IMR-90 (cell line): Measurements from ENCODE around the gene COL4A2. TPM values are rescaled to one million over a fixed set of nuclear protein-coding genes. Genes with fewer than 3 reads are reported as not detected.

ENCODE experiments used
- ATAC-seq: fragments of 200-7000 bp; cut with Tn5 transposase; 2 replicates; pipeline ENCODE4 v1.9.1; 2020; ENCODE audit warnings: low read depth, mild to moderate bottlenecking, moderate library complexity
- BruUV-seq: library from RNA; stranded (reverse); fragments of 400-500 nt; replicated peaks from 2 replicates; lab custom pipeline; 2021; lab: Mats Ljungman, UMichigan
- CTCF ChIA-PET: fragments of 300-600 bp; formaldehyde crosslinking; extraction: SDS; loops from one replicate; lab custom pipeline; 2021; ENCODE audit warnings: antibody characterized with exemption; lab: Yijun Ruan, JAX
- POLR2A ChIA-PET: fragments of 300-600 bp; sonication (Branson Sonifier 250); formaldehyde crosslinking; loops from one replicate; lab custom pipeline; 2022; ENCODE audit warnings: antibody characterized with exemption; ENCODE audit not compliant: unreplicated experiment; lab: Charles Lee
- DNase-seq: peaks from one replicate; pipeline ENCODE4 v3.0.0; 2013
- H2AFZ ChIP-seq: replicated peaks from 2 replicates; pipeline ENCODE3; 2013; ENCODE audit warnings: low read length, mild to moderate bottlenecking; ENCODE audit not compliant: poor library complexity
- H2AK5ac ChIP-seq: 2 replicates; pipeline ENCODE4 v1.6.1; 2013; ENCODE audit warnings: low read depth, low read length, inconsistent platforms
- H2AK9ac ChIP-seq: replicated peaks from 2 replicates; pipeline ENCODE3; 2013; ENCODE audit warnings: mild to moderate bottlenecking, low read depth, low read length, moderate library complexity; ENCODE audit not compliant: poor library complexity
- H2BK120ac ChIP-seq: 2 replicates; pipeline ENCODE4 v1.6.1; 2013; ENCODE audit warnings: low read depth, low read length, inconsistent platforms
- H2BK15ac ChIP-seq: 3 replicates; pipeline ENCODE4 v1.6.1; 2013; ENCODE audit warnings: low read depth, low read length, inconsistent platforms
- H2BK20ac ChIP-seq: 2 replicates; pipeline ENCODE4 v1.6.1; 2013; ENCODE audit warnings: low read depth, mild to moderate bottlenecking, inconsistent platforms, low read length, moderate library complexity
- H2BK5ac ChIP-seq: 2 replicates; pipeline ENCODE4 v1.6.1; 2013; ENCODE audit warnings: mild to moderate bottlenecking, low read depth, low read length, inconsistent platforms; ENCODE audit not compliant: poor library complexity, severe bottlenecking
- H3K14ac ChIP-seq: replicated peaks from 2 replicates; pipeline ENCODE4 v1.6.1; 2013; ENCODE audit warnings: low read depth, low read length, inconsistent platforms
- H3K18ac ChIP-seq: 2 replicates; pipeline ENCODE4 v1.6.1; 2013; ENCODE audit warnings: low read depth, low read length, control low read depth
- H3K23ac ChIP-seq: 2 replicates; pipeline ENCODE4 v1.6.1; 2013; ENCODE audit warnings: low read depth, low read length, inconsistent platforms
- H3K27ac ChIP-seq: 2 replicates; pipeline ENCODE4 v1.5.1; 2013; ENCODE audit warnings: mild to moderate bottlenecking, control low read depth, low read length; ENCODE audit not compliant: insufficient read depth
- H3K27me3 ChIP-seq: 2 replicates; pipeline ENCODE4 v1.6.1; 2013; ENCODE audit warnings: low read length; ENCODE audit not compliant: control insufficient read depth, insufficient read depth
- H3K36me3 ChIP-seq: 2 replicates; pipeline ENCODE4 v1.6.1; 2013; ENCODE audit warnings: low read length, mixed read lengths; ENCODE audit not compliant: control insufficient read depth, insufficient read depth
- H3K4ac ChIP-seq: 2 replicates; pipeline ENCODE4 v1.6.1; 2013; ENCODE audit warnings: low read depth, low read length, inconsistent platforms
- H3K4me1 ChIP-seq: 2 replicates; pipeline ENCODE4 v1.6.1; 2013; ENCODE audit warnings: low read length, mixed read lengths; ENCODE audit not compliant: control insufficient read depth, insufficient read depth
- H3K4me2 ChIP-seq: 2 replicates; pipeline ENCODE4 v1.6.1; 2013; ENCODE audit warnings: low read depth, mild to moderate bottlenecking, control low read depth, low read length, moderate library complexity
- H3K4me3 ChIP-seq: 2 replicates; pipeline ENCODE4 v1.5.1; 2013; ENCODE audit warnings: low read depth, mild to moderate bottlenecking, control low read depth, low read length, moderate library complexity; ENCODE audit not compliant: insufficient read depth
- H3K56ac ChIP-seq: 2 replicates; pipeline ENCODE4 v1.6.1; 2013; ENCODE audit warnings: low read length, inconsistent platforms; ENCODE audit not compliant: insufficient read depth; ENCODE audit errors: extremely low read depth
- H3K79me1 ChIP-seq, 2 experiments: 2 replicates each; pipeline ENCODE4 v1.6.1; 2013; ENCODE audit warnings: low read length in 2 of 2, inconsistent platforms in 1 of 2, low read depth in 1 of 2
- H3K9ac ChIP-seq: 2 replicates; pipeline ENCODE4 v1.6.1; 2013; ENCODE audit warnings: low read depth, low read length, control low read depth
- H3K9me1 ChIP-seq: 2 replicates; pipeline ENCODE4 v1.6.1; 2013; ENCODE audit warnings: low read length, inconsistent platforms; ENCODE audit not compliant: insufficient read depth
- H3K9me3 ChIP-seq: 2 replicates; pipeline ENCODE4 v1.6.1; 2013; ENCODE audit warnings: low read length; ENCODE audit not compliant: control insufficient read depth, insufficient read depth
- H4K20me1 ChIP-seq: 2 replicates; pipeline ENCODE4 v1.6.1; 2013; ENCODE audit warnings: low read length, inconsistent platforms; ENCODE audit not compliant: insufficient read depth
- H4K5ac ChIP-seq: 2 replicates; pipeline ENCODE4 v1.6.1; 2013; ENCODE audit warnings: mild to moderate bottlenecking, low read depth, low read length, control low read depth
- H4K8ac ChIP-seq, 2 experiments: 2 replicates each; pipeline ENCODE4 v1.6.1; 2013; ENCODE audit warnings: low read depth in 2 of 2, low read length in 2 of 2, control low read depth in 1 of 2, inconsistent platforms in 1 of 2
- H4K91ac ChIP-seq: 2 replicates; pipeline ENCODE4 v1.6.1; 2013; ENCODE audit warnings: low read depth, low read length, inconsistent platforms; ENCODE audit not compliant: insufficient read depth
- BHLHE40 ChIP-seq: fragments of 150-350 bp; IDR thresholded peaks from 2 replicates; pipeline ENCODE4 v1.6.1; 2016; ENCODE audit warnings: mild to moderate bottlenecking, low read depth, low read length
- CEBPB ChIP-seq: IDR thresholded peaks from 2 replicates; pipeline ENCODE4 v1.6.1; 2012; ENCODE audit warnings: low read depth, low read length, improper control_type of control experiment
- CHD1 ChIP-seq: IDR thresholded peaks from 2 replicates; pipeline ENCODE4 v1.6.1; 2012; ENCODE audit warnings: low read depth, low read length, improper control_type of control experiment
- CTCF ChIP-seq: conservative IDR thresholded peaks from 2 replicates; pipeline ENCODE4 v1.5.1; 2012; ENCODE audit warnings: mild to moderate bottlenecking, low read depth, low read length, improper control_type of control experiment
- ELK1 ChIP-seq: fragments of 150-350 bp; IDR thresholded peaks from 2 replicates; pipeline ENCODE4 v1.6.1; 2016; ENCODE audit warnings: low read depth, mild to moderate bottlenecking, low read length, moderate library complexity, borderline replicate concordance
- FOS ChIP-seq: fragments of 150-350 bp; IDR thresholded peaks from 2 replicates; pipeline ENCODE4 v1.6.1; 2016; ENCODE audit warnings: low read depth, low read length
- MAFK ChIP-seq: IDR thresholded peaks from 2 replicates; pipeline ENCODE4 v1.6.1; 2012; ENCODE audit warnings: low read depth, low read length, improper control_type of control experiment
- MAZ ChIP-seq: IDR thresholded peaks from 2 replicates; pipeline ENCODE4 v1.6.1; 2012; ENCODE audit warnings: low read depth, mild to moderate bottlenecking, low read length, improper control_type of control experiment, moderate library complexity, borderline replicate concordance
- MXI1 ChIP-seq: IDR thresholded peaks from 2 replicates; pipeline ENCODE4 v1.6.1; 2012; ENCODE audit warnings: low read depth, mild to moderate bottlenecking, low read length, moderate library complexity, borderline replicate concordance
- NFE2L2 ChIP-seq: fragments of 150-350 bp; IDR thresholded peaks from 2 replicates; pipeline ENCODE4 v1.6.1; 2016; ENCODE audit warnings: low read depth, mild to moderate bottlenecking, low read length
- POLR2A ChIP-seq: IDR thresholded peaks from 2 replicates; pipeline ENCODE4 v1.6.1; 2012; ENCODE audit warnings: mild to moderate bottlenecking, low read depth, low read length
- RAD21 ChIP-seq: IDR thresholded peaks from 2 replicates; pipeline ENCODE4 v1.6.1; 2012; ENCODE audit warnings: low read length, improper control_type of control experiment
- RCOR1 ChIP-seq: IDR thresholded peaks from 2 replicates; pipeline ENCODE4 v1.6.1; 2012; ENCODE audit warnings: mild to moderate bottlenecking, low read length, improper control_type of control experiment; ENCODE audit not compliant: insufficient replicate concordance
- RFX5 ChIP-seq: IDR thresholded peaks from 2 replicates; pipeline ENCODE4 v1.8.0; 2012; ENCODE audit warnings: low read depth, mild to moderate bottlenecking, low read length, moderate library complexity
- SMC3 ChIP-seq: fragments of 150-350 bp; IDR thresholded peaks from 2 replicates; pipeline ENCODE4 v1.6.1; 2016; ENCODE audit warnings: low read depth, mild to moderate bottlenecking, antibody characterized with exemption, low read length, moderate library complexity
- USF2 ChIP-seq: fragments of 150-350 bp; IDR thresholded peaks from 2 replicates; pipeline ENCODE4 v1.6.1; 2017; ENCODE audit warnings: mild to moderate bottlenecking, antibody characterized with exemption, low read length, low read depth
- WGBS, 2 experiments: methylation state at CpG; one replicate each; pipeline versions ENCODE4 v1.1.5 to v1.1.7; 2013; ENCODE audit warnings: missing lambda C conversion rate in 2 of 2; ENCODE audit not compliant: insufficient read length in 1 of 2; ENCODE audit errors: extremely low coverage in 2 of 2; 5-methylcytosine and 5-hydroxymethylcytosine counted together
- dilution Hi-C: fragments of 300-500 bp; cut with HindIII; formaldehyde crosslinking; loops from one replicate; pipeline ENCODE4 v1.14.3; 2018; ENCODE audit warnings: low sequenced_read_pairs; ENCODE audit not compliant: unreplicated experiment
- in situ Hi-C: fragments of 300-500 bp; cut with MboI; formaldehyde crosslinking; loops from 3 replicates; pipeline ENCODE4 v1.14.3; 2019; ENCODE audit warnings: low sequenced_read_pairs, inconsistent platforms, mixed read lengths
- intact Hi-C: fragments of 100-400 bp; cut with micrococcal nuclease; formaldehyde crosslinking; loops from 2 replicates; pipeline ENCODE4 v1.10.0; 2022
- polyA plus RNA-seq, 3 experiments: library from polyadenylated mRNA; depleted of rRNA; stranded (reverse); fragments of >200 nt; gene quantifications; 2 replicates each; pipeline ENCODE4 v1.2.3, GENCODE V29; 2012; ENCODE audit warnings: low replicate concordance in 1 of 3
- total RNA-seq: library from RNA; depleted of rRNA; stranded (reverse); fragments of >200 nt; gene quantifications from 2 replicates; pipeline ENCODE4 v1.2.3, GENCODE V29; 2012

Gene COL4A2
- total and polyA plus RNA-seq, 2 of the 4 experiments (the other 2 are of a cell fraction) = 90.7 to 457 TPM

- Histone ChIP-seq H2BK15ac (peak overlapping the region; percentile 86), H3K56ac (peak overlapping the region; percentile 88), H3K18ac (peak overlapping the region; percentile 96), H3K4ac (peak overlapping the region; percentile 99), H4K91ac (peak overlapping the region; percentile 95), H3K27ac (peak overlapping the region; percentile 96), H3K4me2 (peak overlapping the region; percentile 29; the same call in 1 of the 2 replicates), H2BK5ac (peak overlapping the region; percentile 99), H3K14ac (peak overlapping the region; percentile 87), H3K4me3 (no peak overlapping the region), H2BK120ac (peak overlapping the region; percentile 94), H3K27me3 (no peaks in the 10 kb centered on the region), H3K9me3 (no peaks in the 10 kb centered on the region), H2AFZ (no peak overlapping the region), H3K36me3 (peaks cover 12% of the 10 kb centered on the region), H3K23ac (peak overlapping the region; percentile 81), H3K79me1 (peaks cover 43 to 85% of the 10 kb centered on the region in 2 experiments), H2AK9ac (peak overlapping the region; percentile 38), H4K20me1 (0 out of 2 replicates have a peak, but pooled peaks cover 6% of the 10 kb centered on the region), H4K5ac (peak overlapping the region; percentile 91), H3K4me1 (peaks cover 46% of the 10 kb centered on the region), H2AK5ac (peak overlapping the region; percentile 83), H3K9me1 (peaks cover 37% of the 10 kb centered on the region), H3K9ac (peak overlapping the region; percentile 67; the same call in 1 of the 2 replicates), H4K8ac (peak overlapping the region; percentile 85 to 92), H2BK20ac (peak overlapping the region; percentile 96)
- in situ Hi-C loops = no loop called here
- TF ChIP-seq MXI1 (no peak), MAFK (no peak), FOS (no peak), USF2 (no peak), MAZ (no peak), CEBPB (no peak), RFX5 (no peak), RAD21 (no peak), POLR2A (no peak; the same call in 1 of the 2 replicates), NFE2L2 (no peak), SMC3 (no peak), BHLHE40 (no peak), RCOR1 (no peak), CTCF (no peak), ELK1 (no peak), CHD1 (no peak)
- ChIA-PET POLR2A (no interaction called here), CTCF (no interaction called here)
- intact Hi-C loops = no loop called here
- dilution Hi-C loops = no loop called here
- WGBS, 2 experiments = no CpG with 5 or more reads among the region's 2 CpGs
- ATAC-seq = no peak
- DNase-seq = peak; percentile 67
- BruUV-seq = no TSS peak
Observed at GRCh38 chr13:110403721-110404120, 96.6 kb downstream of the COL4A2 start.
